GM19239 (cell line): Measurements from ENCODE around the gene CFAP299.
"Not testable (repeated sequence)": the region's sequence is repeated elsewhere in the genome, so short reads cannot be mapped to it uniquely, and the experiment has no call there.

Experiments
- DNase-seq: peaks from one replicate; pipeline ENCODE4 v3.0.0; 2011; ENCODE audit warnings: low spot score; ENCODE audit not compliant: insufficient read length
- FAIRE-seq: peaks from 2 replicates; lab custom pipeline; 2011; peaks lifted over from hg19 to GRCh38; lab: Jason Lieb, UNC

The CFAP299 gene

DNA sequence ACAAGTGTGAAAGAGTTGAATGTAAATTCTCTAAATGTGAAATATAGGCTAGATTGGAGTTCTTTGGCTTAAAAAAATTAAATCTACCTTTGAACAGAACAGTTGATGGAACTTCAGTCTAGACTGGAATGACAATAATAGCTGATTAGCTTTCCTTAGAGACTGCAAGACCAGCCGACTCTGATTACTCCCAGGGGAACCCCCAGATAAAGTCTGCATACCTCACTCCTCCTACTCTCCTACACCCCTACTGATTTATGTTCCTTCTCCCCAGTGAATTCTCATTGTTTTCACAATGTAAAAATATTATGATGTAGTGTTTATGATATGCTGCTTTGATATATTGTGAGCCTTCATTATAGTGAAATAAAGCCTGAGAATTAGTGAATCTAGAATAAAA, 241.3 kb downstream of the CFAP299 start:
- FAIRE-seq (no peak), DNase-seq (no peak)

DNA sequence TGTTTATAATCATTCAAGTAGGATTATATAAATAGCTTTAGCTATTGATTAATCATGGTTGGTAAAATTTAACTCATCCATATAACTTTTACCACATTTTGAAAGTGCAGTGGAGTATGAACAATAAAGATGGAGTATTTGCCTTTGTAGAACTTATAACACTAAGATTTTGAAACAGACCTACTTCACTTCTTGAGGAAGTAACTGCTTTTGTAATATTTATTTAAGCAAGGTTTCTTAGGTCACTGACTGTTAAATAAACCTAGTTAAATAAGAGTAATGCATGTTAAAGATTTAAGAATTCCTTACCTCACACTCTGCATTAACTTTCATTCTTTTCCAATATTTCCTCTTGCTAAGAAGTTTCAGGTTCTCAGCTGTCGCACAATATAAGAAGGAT, 242.5 kb downstream of the CFAP299 start:
- FAIRE-seq (no peak), DNase-seq (no peak)

DNA sequence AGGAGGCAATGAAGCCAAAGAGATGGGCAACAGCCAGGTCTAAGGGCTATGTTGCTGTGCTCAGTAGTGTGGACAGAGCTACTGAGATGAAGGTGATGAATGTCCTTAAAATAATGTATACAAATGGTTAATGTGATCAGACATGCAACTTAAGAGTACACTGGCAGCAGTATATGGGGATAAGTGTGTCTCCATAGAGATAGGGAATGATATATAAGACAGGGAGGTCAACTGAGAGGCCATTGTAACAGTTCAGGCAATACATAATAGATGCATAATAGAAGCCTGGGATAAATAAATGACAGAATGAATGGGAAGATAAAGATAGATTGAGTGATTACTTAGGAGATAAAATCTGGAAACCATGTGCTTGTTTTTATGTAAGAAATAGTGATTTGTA, 250.0 kb downstream of the CFAP299 start:
- FAIRE-seq = no peak
- no peak for DNase-seq

DNA sequence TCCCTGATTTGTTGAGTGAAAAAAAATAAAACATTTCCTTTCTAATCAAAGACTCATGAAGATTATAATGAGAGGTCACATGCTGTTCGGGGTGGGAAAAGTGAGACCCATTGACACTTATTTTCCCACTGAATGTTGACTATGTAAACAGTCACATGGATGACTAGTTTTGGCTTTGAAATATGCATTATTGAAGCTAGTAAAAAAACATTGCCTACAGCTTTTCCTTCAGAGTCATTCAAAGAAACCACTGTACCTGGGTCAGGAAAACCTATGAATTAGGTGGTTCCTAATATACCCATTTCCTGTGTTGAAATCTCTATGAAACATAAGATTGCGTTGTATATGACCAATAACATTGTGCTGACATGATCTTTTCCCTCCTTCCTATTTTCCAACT, 251.2 kb downstream of the CFAP299 start:
- FAIRE-seq (no peak), DNase-seq (no peak)

DNA sequence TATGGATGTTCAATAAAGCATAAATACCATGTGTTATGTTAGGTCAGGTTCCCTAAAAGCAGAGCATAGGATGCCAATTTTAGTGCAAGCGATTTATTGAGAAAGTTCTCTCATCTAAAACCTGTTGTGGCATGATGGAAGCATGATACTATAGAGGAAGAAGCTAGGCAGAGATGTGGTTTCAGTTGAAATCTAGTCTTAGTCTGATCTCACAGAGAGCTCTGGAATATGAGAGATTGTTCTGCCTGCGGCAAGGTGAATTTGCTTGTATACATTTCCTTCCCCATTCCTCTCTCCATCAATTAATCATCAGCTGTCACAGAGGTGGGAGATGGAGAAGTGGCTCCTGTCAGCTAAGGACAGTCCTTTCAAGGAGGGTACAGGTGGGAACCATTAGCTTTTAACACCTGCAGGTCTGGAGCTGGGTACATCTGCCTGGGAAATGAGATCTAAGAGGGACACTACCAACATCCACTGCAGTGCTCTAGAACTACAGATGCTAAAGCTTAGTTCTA, 252.4 kb downstream of the CFAP299 start:
- DNase-seq (no peak), FAIRE-seq (no peak)

DNA sequence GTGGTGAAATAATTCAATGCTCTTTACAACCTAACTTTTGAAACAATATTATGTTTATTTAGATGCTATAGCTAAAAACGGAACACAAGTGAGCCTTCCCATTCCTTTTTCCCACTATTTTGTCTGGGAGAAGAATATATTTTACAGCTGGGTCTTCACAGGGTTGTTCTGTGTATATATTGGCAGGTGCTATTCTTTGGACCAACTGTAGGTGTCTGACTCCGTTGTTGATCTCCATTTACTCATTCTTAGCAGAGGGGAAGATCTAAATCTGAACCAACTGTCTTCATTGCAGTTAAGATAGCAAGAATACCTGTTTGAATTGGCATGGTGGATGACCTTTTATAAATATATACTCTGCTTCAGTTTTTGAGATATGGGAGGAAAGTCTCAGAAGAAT, 257.4 kb downstream of the CFAP299 start:
- no peak for DNase-seq
- no peak for FAIRE-seq

DNA sequence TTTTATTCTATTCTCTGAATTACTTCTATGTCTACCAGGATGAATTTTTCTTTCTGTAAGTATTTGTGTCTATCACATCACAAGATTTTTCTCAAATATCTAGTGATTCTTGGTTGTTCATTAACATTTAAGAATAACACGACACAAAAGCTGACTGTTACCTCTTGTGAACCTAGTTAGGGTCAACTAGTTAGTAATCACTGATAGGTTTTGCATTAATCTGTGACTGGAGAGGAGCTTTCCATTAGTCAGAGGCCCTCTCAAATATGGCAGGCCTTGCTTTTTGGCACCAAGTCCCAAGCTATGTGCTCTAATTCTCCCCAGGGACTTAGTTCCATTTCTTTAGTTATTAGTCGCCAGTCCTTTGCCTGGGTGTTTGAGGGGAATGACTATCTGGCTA, 259.2 kb downstream of the CFAP299 start:
- no peak for FAIRE-seq

DNA sequence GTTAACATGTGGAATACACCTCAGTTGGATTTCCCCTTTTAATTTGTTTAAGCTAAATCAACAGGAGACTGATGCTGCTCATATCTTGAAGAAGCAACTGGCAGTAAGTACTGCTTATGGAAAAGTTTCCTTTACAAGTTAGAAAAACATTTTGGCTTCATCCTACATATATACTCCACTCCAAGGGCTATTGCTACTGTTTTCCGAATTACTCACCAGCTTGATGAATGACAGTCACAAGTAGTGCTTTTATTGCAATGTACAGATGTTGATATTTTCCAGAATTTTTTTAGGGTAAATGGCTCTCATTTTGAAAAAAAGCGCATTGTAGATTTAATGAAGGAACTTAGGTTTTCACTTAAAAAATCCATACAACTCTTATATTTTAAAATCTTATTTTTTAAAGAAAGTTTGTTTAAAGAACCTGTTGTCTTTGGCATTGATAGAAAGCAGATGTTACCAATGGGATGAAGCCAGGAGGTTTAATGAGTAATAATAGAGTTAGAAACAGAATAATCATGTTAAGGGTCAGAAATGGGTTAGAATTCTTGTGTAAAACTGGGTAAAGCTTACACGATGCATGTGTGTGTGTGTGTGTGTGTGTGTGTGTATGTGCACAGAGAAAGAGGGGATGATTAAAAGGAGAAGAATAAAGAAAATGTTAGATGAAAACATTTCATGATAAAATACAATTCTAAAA, 272.9 kb downstream of the CFAP299 start:
- no peak for DNase-seq
- no peak for FAIRE-seq

More for the DNA sequence above, 259.2 kb downstream of the CFAP299 start:
- no peak for DNase-seq

DNA sequence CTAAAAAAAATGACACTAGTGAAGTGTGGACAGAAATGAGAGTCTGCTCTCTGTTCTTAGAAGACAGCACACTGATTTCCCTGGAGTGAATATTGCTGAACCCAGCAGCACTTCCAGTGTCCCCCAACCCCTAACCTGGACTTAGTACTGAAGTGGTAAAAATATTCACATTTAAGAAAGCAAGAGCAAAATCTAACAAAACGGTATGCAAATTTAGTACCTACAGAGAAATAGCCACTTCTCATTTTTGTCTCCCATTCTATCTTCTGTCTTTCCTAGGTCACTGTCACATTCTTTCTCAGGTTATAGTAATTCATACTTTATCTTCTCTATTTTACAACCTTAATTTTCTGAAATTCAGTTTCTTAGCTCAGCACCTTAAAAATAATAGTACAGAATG, 274.7 kb downstream of the CFAP299 start:
- DNase-seq (no peak), FAIRE-seq (no peak)

DNA sequence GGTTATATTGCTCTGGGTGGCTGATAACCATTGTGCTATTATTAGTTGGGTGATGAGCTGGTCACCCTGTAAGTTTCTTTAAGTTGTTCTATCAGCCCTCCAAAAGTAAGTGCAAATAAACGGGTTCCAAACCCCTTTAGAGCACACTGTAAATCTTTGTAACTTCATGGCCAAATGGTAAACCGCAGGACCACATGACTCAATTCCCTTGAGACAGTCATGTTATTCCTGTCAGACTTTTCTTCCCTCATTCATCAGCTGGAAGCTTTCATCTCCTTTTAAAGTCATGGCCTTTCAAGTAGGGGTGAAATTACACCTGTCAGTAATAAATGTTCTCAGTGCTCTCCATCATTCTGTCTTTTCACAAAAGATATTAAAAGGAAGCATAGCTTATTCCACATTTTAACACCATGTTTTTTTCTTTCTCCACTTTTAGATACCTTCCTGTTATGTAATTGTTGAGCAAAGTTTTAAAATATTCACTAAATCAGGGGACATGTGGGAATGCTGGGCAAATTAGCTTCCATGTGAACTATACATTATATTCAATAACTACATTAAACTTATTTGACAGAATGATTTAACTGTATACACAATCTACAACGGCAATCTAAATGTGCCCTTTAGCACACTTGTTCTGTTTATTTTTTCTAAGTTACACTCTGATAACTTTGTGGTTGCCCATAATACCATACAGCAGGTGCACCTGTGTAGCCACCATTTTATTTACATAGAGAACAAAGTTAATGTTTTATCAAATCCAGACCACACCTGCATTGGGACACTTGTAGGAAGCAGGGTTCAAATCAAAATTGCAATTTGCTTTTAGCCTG, 275.5 kb downstream of the CFAP299 start:
- peak; percentile 53 for FAIRE-seq
- DNase-seq = no peak

DNA sequence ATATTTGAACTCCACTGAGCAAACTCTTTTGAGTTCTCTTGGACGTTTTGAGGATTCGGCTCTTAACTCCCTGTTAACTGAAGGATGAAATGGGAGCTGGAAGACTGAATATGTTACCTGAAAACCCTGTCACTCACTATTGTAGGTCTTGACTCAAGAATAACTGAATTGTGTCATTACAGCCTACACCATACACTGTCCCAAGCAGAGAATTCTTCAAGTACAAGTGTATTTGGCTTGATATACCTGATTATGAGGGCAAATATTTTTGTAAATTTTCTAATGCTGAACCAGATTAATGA, 276.1 kb downstream of the CFAP299 start:
- FAIRE-seq (no peak), DNase-seq (no peak)

DNA sequence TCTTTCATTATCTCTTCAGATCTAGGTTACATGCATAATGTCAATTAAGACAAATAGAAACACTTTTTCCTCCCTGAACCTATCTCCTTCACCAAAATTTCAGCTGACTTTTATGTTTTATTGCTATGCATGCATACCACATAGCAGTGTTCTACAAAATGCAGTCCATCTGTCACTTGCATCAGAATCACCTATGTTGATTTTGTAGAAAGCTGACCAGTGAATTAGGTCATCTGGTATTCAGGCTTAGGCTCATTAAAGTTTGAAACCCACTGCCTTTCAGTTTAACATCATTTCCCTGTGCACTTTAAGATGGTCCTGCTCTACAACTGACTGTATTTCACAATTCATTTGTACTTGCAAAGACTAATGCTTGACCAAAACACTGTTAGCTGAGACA, 277.9 kb downstream of the CFAP299 start:
- no peak for DNase-seq
- no peak for FAIRE-seq

DNA sequence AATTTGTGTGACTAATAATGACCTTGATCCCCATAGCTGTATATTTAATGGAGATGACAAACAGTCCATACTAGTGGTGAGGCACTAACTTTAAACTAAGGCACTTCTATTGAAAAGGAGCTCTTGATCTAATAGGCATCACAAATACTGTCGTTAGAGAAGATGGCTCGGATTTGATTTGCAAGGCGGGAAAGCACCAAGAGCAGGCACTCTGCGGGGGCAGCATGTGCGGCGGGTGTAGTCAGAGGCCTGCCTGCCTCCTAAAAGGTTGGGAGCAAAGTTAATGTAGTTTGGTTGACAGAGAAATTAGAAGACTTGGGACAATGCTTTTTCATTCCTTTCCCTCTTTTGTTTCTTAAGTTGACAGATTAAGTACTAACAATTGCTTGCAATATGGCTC, 278.8 kb downstream of the CFAP299 start:
- FAIRE-seq (no peak), DNase-seq (no peak)

DNA sequence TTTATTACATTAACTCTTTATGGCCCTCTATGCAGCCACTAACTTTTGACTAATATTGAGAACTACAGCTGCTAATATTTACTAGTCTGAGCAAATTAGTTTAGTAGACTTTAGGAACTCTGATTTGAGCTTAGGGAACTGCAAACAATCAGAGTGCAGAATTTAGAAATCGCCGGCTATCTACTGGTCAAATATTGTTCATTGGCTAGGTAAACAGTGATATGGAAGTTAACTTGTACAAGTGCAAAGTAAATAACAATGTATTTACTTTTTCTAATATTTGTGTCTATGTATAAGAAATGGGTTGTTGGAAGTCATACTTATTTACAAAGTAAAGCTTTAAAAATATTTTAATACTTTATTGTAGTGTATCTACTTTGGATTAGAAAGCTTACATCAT, 279.6 kb downstream of the CFAP299 start:
- FAIRE-seq (no peak), DNase-seq (no peak)

DNA sequence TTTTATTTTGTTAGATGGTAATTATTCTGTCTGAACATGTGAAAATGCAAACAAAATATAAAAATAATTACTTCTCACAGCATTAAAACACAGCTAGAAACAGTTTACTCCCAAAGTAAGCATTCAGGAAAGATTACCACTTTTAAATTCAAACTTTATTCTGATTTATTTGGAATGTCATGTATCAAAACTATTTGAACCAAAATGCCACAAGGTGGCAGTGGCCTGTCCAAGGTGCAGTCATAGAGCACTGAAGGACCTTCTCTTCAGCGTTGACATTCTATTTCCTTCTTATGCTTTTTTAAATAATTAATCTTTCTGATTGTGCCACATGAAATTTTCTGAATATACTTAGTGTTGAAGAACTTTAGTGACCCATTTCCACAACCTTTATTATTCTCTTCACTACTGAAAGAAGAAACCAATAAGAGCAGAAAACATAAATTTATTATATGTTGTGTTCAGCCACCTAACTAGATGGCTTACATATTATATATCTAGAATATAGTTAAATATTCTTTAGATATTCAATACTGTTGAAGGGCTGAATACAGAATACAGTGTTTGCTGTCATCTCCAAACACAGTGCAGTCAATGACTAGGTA, 283.6 kb downstream of the CFAP299 start:
- no peak for DNase-seq
- no peak for FAIRE-seq

DNA sequence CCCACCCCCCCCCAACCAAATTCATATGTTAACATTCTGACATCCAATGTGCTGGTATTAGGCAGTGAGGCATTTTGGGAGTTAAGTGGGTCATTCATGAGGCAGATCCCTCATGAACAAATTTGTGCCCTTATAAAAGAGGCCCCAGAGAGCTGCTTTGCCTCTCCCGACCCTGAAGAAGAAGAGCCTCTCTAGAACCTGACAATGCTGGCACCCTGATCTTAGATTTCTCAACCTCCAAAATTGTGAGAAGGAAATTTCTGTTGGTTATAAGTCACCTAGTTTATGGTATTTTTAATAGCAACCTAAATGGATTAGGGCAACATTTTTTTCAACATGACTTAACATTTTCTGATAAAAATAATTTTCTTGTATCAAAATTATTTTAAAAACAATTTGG, 296.3 kb downstream of the CFAP299 start:
- DNase-seq (no peak), FAIRE-seq (no peak)

DNA sequence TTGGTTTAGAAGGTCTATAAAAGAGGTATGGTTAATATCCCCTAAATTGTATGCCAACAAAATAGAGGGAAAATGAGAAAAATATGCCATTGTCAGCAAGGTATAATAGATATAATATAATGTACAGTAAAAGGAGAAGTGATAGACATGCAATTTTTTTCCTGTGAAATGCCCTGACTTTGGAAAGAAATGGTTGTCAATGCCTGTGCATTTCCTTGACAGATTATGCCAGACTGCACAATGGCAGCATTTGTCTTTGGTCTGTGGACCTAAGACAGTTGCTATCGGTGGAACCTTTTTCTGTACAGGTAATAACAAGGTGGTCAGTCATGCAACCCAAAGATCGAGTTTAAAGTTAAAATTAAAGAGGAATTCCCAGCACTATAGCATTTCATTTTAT, 301.7 kb downstream of the CFAP299 start:
- FAIRE-seq (no peak), DNase-seq (no peak)

DNA sequence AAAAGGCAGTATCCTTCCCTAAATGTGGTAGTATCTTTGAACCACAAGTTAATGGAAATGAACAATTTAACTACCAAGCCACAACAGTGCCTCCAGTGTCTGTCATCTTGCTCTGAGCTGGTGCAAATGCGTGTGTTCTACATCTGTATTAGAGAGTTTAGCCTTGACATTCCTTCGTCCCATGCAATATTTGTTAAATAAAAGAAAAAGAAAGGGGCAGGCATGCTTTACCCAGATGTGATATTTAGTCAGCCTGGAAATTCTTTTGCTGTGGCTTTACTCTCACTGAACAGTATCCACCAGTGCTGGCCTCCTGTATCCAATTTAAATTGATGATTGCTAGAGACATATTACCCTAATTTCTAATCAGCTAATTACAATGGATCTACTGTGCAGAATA, 310.5 kb downstream of the CFAP299 start:
- DNase-seq (no peak), FAIRE-seq (no peak)

DNA sequence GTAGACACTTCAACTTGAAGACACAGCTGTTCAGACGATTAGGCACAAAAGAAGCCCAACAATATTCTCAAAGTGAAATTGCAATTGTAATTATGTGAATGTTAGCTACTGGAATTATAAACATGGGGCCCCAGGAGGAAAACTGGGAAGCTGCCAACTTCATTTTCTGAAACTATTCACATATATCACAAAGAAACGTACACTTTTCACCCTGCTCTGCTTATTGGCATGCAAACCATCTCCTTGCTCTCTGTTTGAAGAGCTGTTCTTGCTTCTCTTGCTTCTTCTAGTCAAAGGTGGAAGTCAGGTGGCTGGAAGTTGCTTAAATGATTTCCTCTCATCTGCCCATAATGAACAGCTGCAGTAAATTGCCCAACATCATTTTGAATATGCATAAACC, 320.1 kb downstream of the CFAP299 start:
- no peak for DNase-seq
- no peak for FAIRE-seq

DNA sequence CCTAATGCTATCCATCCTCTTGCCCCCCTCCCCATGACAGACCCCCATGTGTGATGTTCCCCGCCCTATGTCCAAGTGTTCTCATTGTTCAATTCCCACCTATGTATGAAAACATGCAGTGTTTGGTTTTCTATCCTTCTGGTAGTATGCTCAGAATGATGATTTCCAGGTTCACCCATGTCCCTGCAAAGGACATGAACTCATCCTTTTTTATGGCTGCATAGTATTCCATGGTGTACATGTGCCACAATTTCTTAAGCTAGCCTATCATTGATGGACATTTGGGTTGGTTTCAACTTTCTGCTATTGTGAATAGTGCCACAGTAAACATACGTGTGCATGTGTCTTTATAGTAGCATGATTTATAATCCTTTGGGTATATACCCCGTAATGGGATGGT, 334.6 kb downstream of the CFAP299 start:
- DNase-seq, FAIRE-seq: not testable (repeated sequence)

DNA sequence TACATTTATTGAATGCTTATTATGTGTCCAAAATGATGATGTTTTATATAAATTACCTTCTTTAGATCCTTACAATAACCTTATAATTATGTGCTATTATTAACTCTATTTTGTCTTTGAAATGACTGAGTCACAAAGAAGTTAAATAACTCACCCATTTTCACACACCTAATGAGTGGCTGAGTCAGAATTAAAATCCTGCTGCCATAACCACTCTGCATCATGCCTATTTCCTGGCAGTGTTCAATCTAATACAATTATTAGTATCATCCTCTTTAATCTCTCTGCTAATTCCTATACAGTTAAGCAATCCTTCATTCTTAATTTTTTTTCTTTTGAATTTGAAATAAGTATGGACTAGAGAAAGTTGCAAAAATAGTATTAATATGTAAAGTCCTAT, 342.9 kb downstream of the CFAP299 start:
- DNase-seq (no peak), FAIRE-seq (no peak)
